Liver (tissue), 9 donors: ENCODE data around the gene PPP2R5B. TPM values are rescaled to one million over a fixed set of nuclear protein-coding genes. Genes with fewer than 3 reads are reported as not detected.
A peak's percentile ranks its signal among the peaks of the same experiment; 100 is the strongest.

ENCODE experiments used
- DNase-seq: peaks from one replicate; pipeline ENCODE4 v3.0.0-alpha.2; 2017; ENCODE audit warnings: low spot score
- H3K27ac ChIP-seq, 2 donors: one replicate each; pipeline ENCODE4 v1.7.0; 2013; ENCODE audit warnings: inconsistent platforms in 2 of 2, low read length in 2 of 2, control low read depth in 1 of 2, low read depth in 1 of 2, mild to moderate bottlenecking in 1 of 2
- H3K27me3 ChIP-seq, 4 donors: one replicate each; pipeline versions ENCODE4 v1.6.1 to v1.7.0; 2013; ENCODE audit warnings: low read length in 3 of 4, inconsistent platforms in 1 of 4, mild to moderate bottlenecking in 1 of 4, moderate library complexity in 1 of 4; ENCODE audit not compliant: control insufficient read depth in 4 of 4, insufficient read depth in 4 of 4
- H3K36me3 ChIP-seq, 4 donors: one replicate each; pipeline versions ENCODE4 v1.6.1 to v1.7.0; 2013; ENCODE audit warnings: low read length in 3 of 4, mild to moderate bottlenecking in 3 of 4, low read depth in 1 of 4, moderate library complexity in 1 of 4; ENCODE audit not compliant: control insufficient read depth in 4 of 4, insufficient read depth in 3 of 4
- H3K4me1 ChIP-seq, 4 donors: one replicate each; pipeline versions ENCODE4 v1.6.1 to v1.7.0; 2013; ENCODE audit warnings: low read length in 3 of 4, mild to moderate bottlenecking in 3 of 4, moderate library complexity in 1 of 4; ENCODE audit not compliant: control insufficient read depth in 4 of 4, insufficient read depth in 4 of 4
- H3K4me3 ChIP-seq, 3 donors: one replicate each; pipeline versions ENCODE4 v1.6.1 to v1.7.0; 2013; ENCODE audit warnings: low read length in 3 of 3, control low read depth in 1 of 3, low read depth in 1 of 3, mild to moderate bottlenecking in 1 of 3
- H3K9ac ChIP-seq, 2 donors: one replicate each; pipeline ENCODE4 v1.7.0; 2013; ENCODE audit warnings: low read length in 2 of 2, mild to moderate bottlenecking in 2 of 2, moderate library complexity in 2 of 2, control low read depth in 1 of 2, low read depth in 1 of 2
- H3K9me3 ChIP-seq, 4 donors: one replicate each; pipeline versions ENCODE4 v1.6.1 to v1.7.0; 2013; ENCODE audit warnings: low read length in 3 of 4; ENCODE audit not compliant: control insufficient read depth in 4 of 4
- EGR1 ChIP-seq, 2 donors: IDR thresholded peaks; 2 replicates each; pipeline ENCODE4 v1.6.1; 2016 to 2018; ENCODE audit warnings: antibody characterized with exemption in 2 of 2, low read depth in 2 of 2
- FOXA1 ChIP-seq: IDR thresholded peaks from 2 replicates; pipeline ENCODE4 v1.6.1; 2016; ENCODE audit warnings: antibody characterized with exemption
- FOXA2 ChIP-seq: IDR thresholded peaks from 2 replicates; pipeline ENCODE4 v1.6.1; 2016; ENCODE audit warnings: antibody characterized with exemption
- NR2F2 ChIP-seq: IDR thresholded peaks from 2 replicates; pipeline ENCODE4 v1.6.1; 2016; ENCODE audit warnings: antibody characterized with exemption
- RAD21 ChIP-seq, 2 donors: IDR thresholded peaks; 2 replicates each; pipeline ENCODE4 v1.6.1; 2016; ENCODE audit warnings: antibody characterized with exemption in 2 of 2, mild to moderate bottlenecking in 2 of 2
- REST ChIP-seq: IDR thresholded peaks from 2 replicates; pipeline ENCODE4 v1.6.1; 2016; ENCODE audit warnings: antibody characterized with exemption, mild to moderate bottlenecking
- RXRA ChIP-seq, 2 donors: IDR thresholded peaks; 2 replicates each; pipeline ENCODE4 v1.6.1; 2017 to 2018; ENCODE audit warnings: antibody characterized with exemption in 2 of 2, mild to moderate bottlenecking in 1 of 2
- SP1 ChIP-seq: IDR thresholded peaks from 2 replicates; pipeline ENCODE4 v1.6.1; 2018; ENCODE audit warnings: antibody characterized with exemption, mild to moderate bottlenecking
- YY1 ChIP-seq: IDR thresholded peaks from 2 replicates; pipeline ENCODE4 v1.6.1; 2016; ENCODE audit warnings: antibody characterized with exemption, mild to moderate bottlenecking
- WGBS: extraction: QIAGEN DNeasy Blood & Tissue Kit; methylation state at CpG from one replicate; pipeline ENCODE4 v1.1.7; 2013; 5-methylcytosine and 5-hydroxymethylcytosine counted together
- polyA plus RNA-seq, 2 donors: library from polyadenylated mRNA; stranded (reverse) in 1 of 2; unstranded in 1 of 2; fragments of 200-250 nt in 1 of 2; fragments of >200 nt in 1 of 2; fragmentation: Nextera tagmentation in 1 of 2; extraction: Ambion mirVana in 1 of 2; gene quantifications; one replicate each; pipeline versions ENCODE4 v1.2.1 to v1.2.3, GENCODE V29; 2013 to 2015
- total RNA-seq, 2 donors: library from RNA; depleted of rRNA; stranded (reverse); fragments of >200 nt; gene quantifications; one replicate each; pipeline ENCODE4 v1.2.3, GENCODE V29; 2014
- TF ChIP-seq, protein P1 (sequence below): fragments of 150-350 bp; IDR thresholded peaks from 2 replicates; pipeline ENCODE4 v1.5.1; 2017; ENCODE audit warnings: improper control_type of control experiment, low read depth, low read length; ENCODE audit not compliant: missing input control
- TF ChIP-seq, protein P2 (sequence below): IDR thresholded peaks from 2 replicates; pipeline ENCODE4 v1.6.1; 2016; ENCODE audit warnings: antibody characterized with exemption
- donor health status: healthy.
- donor health status: healthy.
- donor health status: healthy.
- donor health status: healthy.
- donor health status: healthy.

PPP2R5B gene
- total and polyA plus RNA-seq, 4 donors, result 2.9 to 6.6 (median 5.1) TPM

DNA sequence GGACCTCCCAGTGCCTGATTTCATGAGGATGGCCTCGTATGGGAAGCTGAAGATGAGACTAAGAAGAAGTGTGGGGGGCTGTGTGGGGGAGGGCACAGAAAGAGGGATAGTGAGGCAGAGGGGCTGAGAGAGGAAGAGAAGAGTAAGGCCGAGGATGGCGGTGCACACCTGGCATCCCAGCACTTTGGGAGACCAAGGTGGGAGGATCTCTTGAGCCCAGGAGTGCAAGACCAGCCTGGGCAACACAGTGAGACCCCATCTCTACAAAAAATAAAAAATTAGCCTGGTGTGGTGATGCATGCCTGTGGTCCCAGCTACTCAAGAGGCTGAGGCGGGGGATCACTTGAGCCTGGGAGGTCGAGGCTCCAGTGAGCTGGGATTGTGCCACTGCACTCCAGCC, 32.6 kb upstream of the PPP2R5B start:
- DNase-seq, result no peak
- 39% methylated on average over 5 of the region's 5 CpGs for WGBS
- Histone ChIP-seq H3K9me3 (no peaks in the 10 kb centered on the region), H3K4me1 (peaks cover 21 to 61% (median 49%) of the 10 kb centered on the region in 4 donors), H3K4me3 (peak overlapping the region; percentile 50 to 83 (median 81)), H3K9ac (peak overlapping the region; percentile 29 to 57), H3K36me3 (peaks cover 0 to 15% (median 4%) of the 10 kb centered on the region in 4 donors), H3K27ac (peak overlapping the region; percentile 86 to 89), H3K27me3 (no peaks in the 10 kb centered on the region)
- TF ChIP-seq NR2F2 (no peak), RAD21 (IDR thresholded peaks at IDR 0.05) (no peak), FOXA2 (no peak), FOXA1 (no peak)
- TF ChIP-seq, protein P1, sequence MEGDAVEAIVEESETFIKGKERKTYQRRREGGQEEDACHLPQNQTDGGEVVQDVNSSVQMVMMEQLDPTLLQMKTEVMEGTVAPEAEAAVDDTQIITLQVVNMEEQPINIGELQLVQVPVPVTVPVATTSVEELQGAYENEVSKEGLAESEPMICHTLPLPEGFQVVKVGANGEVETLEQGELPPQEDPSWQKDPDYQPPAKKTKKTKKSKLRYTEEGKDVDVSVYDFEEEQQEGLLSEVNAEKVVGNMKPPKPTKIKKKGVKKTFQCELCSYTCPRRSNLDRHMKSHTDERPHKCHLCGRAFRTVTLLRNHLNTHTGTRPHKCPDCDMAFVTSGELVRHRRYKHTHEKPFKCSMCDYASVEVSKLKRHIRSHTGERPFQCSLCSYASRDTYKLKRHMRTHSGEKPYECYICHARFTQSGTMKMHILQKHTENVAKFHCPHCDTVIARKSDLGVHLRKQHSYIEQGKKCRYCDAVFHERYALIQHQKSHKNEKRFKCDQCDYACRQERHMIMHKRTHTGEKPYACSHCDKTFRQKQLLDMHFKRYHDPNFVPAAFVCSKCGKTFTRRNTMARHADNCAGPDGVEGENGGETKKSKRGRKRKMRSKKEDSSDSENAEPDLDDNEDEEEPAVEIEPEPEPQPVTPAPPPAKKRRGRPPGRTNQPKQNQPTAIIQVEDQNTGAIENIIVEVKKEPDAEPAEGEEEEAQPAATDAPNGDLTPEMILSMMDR, result no peak

DNA sequence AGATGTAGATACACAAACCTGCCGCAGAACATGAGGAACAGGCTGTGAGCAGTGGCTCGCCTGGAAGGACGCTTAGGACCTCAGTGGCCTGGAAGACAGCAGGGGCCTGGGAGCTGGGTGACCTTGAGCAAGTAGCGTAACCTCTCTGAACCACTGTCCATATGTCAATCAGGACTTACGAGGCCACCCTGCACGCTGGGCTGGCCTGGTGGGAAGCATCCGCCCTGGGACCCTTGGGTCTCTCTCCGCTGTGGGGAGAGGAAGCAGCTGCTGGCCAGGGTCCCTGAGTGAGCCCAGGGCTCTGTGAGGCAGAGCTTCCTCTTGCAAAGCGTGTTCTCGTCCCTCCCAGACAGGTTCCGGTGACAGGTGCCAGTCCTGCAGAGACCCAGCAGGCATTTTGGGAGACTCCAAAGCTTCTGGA, 32.1 kb upstream of the PPP2R5B start:
- TF ChIP-seq YY1, result no peak
- no peak for TF ChIP-seq EGR1 (IDR thresholded peaks at IDR 0.05; ENCODE audit: low read depth in 2 of 2)
- TF ChIP-seq FOXA2, result no peak
- TF ChIP-seq, protein P2, sequence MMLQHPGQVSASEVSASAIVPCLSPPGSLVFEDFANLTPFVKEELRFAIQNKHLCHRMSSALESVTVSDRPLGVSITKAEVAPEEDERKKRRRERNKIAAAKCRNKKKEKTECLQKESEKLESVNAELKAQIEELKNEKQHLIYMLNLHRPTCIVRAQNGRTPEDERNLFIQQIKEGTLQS, result no peak
- TF ChIP-seq FOXA1, result no peak
- Histone ChIP-seq H3K4me1 (peaks cover 21 to 61% (median 49%) of the 10 kb centered on the region in 4 donors), H3K27me3 (no peaks in the 10 kb centered on the region), H3K36me3 (peaks cover 0 to 19% (median 7%) of the 10 kb centered on the region in 4 donors), H3K9ac (peak overlapping the region; percentile 73 to 89), H3K27ac (peak overlapping the region; percentile 86 to 89), H3K9me3 (no peaks in the 10 kb centered on the region), H3K4me3 (peak overlapping the region; percentile 50 to 83 (median 81))
- 22% methylated on average over 11 of the region's 11 CpGs for WGBS
- no peak for DNase-seq

GRCh38 chr11:64892838-64893193, 31.7 kb upstream of the PPP2R5B start:
- Histone ChIP-seq H3K9ac (peak overlapping the region; percentile 73 to 89), H3K27ac (peak overlapping the region; percentile 86 to 89), H3K27me3 (no peaks in the 10 kb centered on the region), H3K9me3 (no peaks in the 10 kb centered on the region), H3K4me1 (peaks cover 20 to 58% (median 47%) of the 10 kb centered on the region in 4 donors), H3K36me3 (peaks cover 0 to 23% (median 7%) of the 10 kb centered on the region in 4 donors), H3K4me3 (peak overlapping the region; percentile 50 to 83 (median 81))
- DNase-seq, result no peak
- 31% methylated on average over 10 of the region's 10 CpGs for WGBS
- TF ChIP-seq RXRA (IDR thresholded peaks at IDR 0.05) (no peak), SP1 (no peak), EGR1 (IDR thresholded peaks at IDR 0.05; ENCODE audit: low read depth in 2 of 2) (no peak), REST (no peak), FOXA1 (no peak)
- TF ChIP-seq, protein P2, result no peak
